ENCODE results near the gene LONRF2.
"Not testable (repeated sequence)": the region's sequence is repeated elsewhere in the genome, so short reads cannot be mapped to it uniquely, and the experiment has no call there.

Gene LONRF2

GRCh38 chr2:100250645-100251044 lies 71.7 kb downstream of the LONRF2 start:
- DNase-seq = no peak

- DNase-seq = no peak
Measured at GRCh38 chr2:100248971-100249370, 73.3 kb downstream of the LONRF2 start.

GRCh38 chr2:100248556-100248955 lies 73.7 kb downstream of the LONRF2 start:
- DNase-seq = not testable (repeated sequence)

- DNase-seq = no peak
Measured at GRCh38 chr2:100248044-100248330, 74.3 kb downstream of the LONRF2 start.

GRCh38 chr2:100247256-100248043 lies 74.9 kb downstream of the LONRF2 start:
- no peak for DNase-seq

GRCh38 chr2:100246163-100247145 lies 75.8 kb downstream of the LONRF2 start:
- DNase-seq = peak; percentile 30

- DNase-seq = no peak
Measured at GRCh38 chr2:100245681-100246080, 76.6 kb downstream of the LONRF2 start.

GRCh38 chr2:100244881-100245605 lies 77.3 kb downstream of the LONRF2 start:
- no peak for DNase-seq

GRCh38 chr2:100243631-100244030 lies 78.7 kb downstream of the LONRF2 start:
- no peak for DNase-seq

- peak; percentile 66 for DNase-seq
Measured at GRCh38 chr2:100242891-100243619, 79.2 kb downstream of the LONRF2 start.

GRCh38 chr2:100242476-100242875 lies 79.8 kb downstream of the LONRF2 start:
- DNase-seq = no peak

GRCh38 chr2:100241236-100241635 lies 81.1 kb downstream of the LONRF2 start:
- DNase-seq = no peak

GRCh38 chr2:100240386-100240785 lies 81.9 kb downstream of the LONRF2 start:
- DNase-seq = no peak

GRCh38 chr2:100239486-100240210 lies 82.7 kb downstream of the LONRF2 start:
- DNase-seq = no peak

- no peak for DNase-seq
Measured at GRCh38 chr2:100238471-100238870, 83.8 kb downstream of the LONRF2 start.

- no peak for DNase-seq
Measured at GRCh38 chr2:100237770-100238169, 84.5 kb downstream of the LONRF2 start.

- DNase-seq = no peak
Measured at GRCh38 chr2:100237163-100237562, 85.1 kb downstream of the LONRF2 start.

- no peak for DNase-seq
Measured at GRCh38 chr2:100236166-100236565, 86.1 kb downstream of the LONRF2 start.

- no peak for DNase-seq
Measured at GRCh38 chr2:100235581-100235980, 86.7 kb downstream of the LONRF2 start.

GRCh38 chr2:100235098-100235497 lies 87.2 kb downstream of the LONRF2 start:
- DNase-seq = peak; percentile 29

- no peak for DNase-seq
Measured at GRCh38 chr2:100234141-100234540, 88.2 kb downstream of the LONRF2 start.

GRCh38 chr2:100233061-100233460 lies 89.2 kb downstream of the LONRF2 start:
- no peak for DNase-seq

Data from stimulated activated CD8-positive, alpha-beta memory T cell treated with anti-CD3 and anti-CD28 coated beads, Interleukin-4, amount 100 ng/mL, for 48 hours (primary cell).